GM21528 (cell line): ENCODE results near the gene GM2A.

Experiments
- ATAC-seq: cut with Tn5 transposase; IDR thresholded peaks from one replicate; pipeline ENCODE4 v1.9.1; 2021; ENCODE audit warnings: mild to moderate bottlenecking, moderate library complexity; ENCODE audit not compliant: unreplicated experiment, low FRiP score

Gene GM2A

DNA sequence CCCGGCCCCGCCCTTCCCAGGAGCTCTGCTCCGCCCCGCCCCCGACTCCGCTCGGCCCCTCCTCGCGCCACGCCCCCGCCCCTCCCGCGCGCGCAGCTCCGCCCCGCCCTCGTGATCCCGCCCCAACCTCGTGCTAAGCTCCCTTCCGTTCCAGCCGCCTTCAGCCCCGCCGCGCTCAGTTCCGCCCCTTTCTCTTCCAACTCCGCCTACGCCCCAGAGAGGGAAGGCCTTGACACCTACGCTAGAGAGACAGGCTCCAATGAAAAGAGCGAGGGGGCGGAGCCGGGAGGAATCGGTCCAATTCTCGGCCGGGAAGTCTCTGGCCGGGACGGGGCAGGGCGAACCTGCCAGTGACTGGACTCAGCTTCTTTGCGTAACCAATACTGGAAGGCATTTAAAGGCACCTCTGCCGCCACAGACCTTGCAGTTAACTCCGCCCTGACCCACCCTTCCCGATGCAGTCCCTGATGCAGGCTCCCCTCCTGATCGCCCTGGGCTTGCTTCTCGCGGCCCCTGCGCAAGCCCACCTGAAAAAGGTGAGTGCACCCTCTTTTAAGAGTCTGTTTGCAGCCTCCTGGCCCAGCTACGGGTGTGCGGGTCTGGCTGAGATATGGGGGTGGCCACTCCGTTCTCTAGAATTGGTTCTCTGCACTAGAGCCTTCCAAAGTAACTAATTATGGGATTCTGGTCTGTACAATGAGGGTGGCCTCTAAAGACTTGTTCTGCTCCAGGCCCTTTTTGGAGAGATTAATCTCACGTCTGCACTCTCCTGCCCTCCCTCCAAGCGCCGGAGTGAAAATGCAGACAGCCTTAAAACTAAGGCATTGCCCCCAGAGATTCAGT lies at the start of gene GM2A:
Gene GM2A, plus strand, starts transcription at position 424 of the 843 bp plus-strand sequence. Its CDS starts 32 bp downstream, at position 456.
- peak; percentile 81 for ATAC-seq

DNA sequence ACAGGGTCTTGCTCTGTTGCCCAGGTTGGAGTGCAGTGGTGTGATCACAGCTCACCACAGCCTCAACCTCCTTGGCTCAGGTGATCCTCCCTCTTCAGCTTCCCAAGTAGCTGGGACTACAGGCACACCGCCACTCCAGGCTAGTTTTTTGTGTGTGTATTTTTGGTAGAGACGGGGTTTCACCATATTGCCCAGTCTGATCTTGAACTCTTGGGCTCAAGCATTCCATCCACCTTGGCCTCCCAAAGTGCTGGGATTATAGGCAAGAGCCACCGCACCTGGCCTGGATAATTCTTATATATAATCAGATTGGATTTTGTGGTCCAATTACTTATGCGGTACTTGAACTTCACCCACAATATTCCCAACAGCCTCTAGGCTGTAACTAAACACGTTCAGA lies 48.9 kb upstream of the GM2A start:
- no peak for ATAC-seq

DNA sequence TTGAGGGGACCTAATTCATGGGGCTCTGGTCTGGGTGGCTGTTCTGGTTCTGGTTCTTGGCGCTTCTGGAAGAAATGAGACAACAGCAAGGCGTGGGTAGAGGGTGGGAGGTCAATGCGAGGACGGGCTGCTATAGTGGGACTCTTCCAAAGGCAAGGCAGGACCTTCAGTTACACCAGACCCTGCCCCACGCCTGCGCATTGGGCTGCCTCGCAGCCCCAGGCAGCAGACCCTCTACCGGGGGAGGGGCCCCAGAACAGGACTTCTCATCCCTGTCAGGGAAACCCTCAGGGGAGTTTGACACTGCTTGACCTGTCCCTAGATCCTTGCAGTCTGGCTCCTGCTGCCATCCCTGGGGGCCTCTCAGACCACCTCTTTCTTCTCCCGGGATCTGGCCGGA lies 47.6 kb upstream of the GM2A start:
- ATAC-seq, result no peak

DNA sequence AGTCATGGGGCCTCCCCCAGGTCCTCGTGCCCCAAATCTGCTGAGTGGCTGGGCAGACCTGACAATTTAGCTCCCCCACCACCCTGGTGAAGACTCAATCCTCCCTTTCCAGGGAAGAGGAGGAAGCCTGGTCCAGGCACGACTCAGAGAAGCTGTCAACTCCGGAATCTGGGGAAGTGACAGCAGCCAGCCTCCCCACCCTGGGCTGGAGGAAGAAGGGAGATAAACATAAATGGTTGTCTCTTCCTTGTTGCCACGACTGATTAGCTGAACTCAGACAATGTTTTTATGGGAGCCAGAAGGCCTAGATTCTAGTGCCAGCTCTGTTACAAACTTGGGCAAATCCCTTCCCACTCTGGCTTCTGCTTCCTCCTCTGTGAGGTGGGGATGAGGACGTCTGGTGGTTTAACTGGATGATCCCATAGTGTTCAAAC lies 44.5 kb upstream of the GM2A start:
- ATAC-seq, result no peak

GRCh38 chr5:151212406-151212798 lies 40.6 kb upstream of the GM2A start:
- ATAC-seq, result peak; percentile 5

DNA sequence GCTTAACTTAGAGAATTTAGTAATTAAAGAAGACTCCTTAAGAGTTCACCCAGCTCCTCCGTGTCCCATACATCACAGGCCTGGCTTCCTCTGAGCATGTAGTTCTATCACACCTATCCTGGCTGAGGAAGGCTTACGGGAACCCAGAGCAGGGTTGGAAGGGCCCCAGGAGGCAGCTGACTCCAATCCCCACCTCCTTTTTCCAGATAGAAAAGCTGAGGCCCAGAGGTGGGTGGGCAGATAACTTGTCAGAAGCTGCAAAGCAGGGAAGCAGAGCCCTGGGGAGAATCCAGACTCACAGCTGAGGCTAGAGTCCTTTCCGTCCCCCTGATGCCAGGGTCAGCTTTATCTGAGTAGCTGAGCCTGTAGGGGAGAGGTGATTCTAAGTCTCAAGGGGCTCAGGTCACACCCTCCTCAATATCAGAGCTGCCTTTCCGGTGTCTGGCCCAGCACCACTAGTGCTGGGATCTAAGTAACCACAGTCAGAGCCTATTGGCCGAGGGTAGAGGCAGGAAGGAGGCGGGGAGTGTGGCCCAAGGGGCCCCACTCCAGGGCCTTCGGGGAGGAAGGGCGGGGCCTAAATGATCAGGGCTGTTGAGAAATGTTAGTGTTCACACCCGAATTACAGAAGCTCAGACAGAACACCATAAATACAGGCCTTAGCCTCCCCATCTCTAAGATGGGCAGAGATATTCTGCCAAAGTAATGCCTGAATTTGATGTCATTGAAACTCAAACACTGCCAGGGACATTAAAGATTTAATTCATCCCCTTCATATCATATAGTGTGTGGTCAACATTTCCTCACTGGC lies 39.0 kb upstream of the GM2A start:
- ATAC-seq, result peak; percentile 82

DNA sequence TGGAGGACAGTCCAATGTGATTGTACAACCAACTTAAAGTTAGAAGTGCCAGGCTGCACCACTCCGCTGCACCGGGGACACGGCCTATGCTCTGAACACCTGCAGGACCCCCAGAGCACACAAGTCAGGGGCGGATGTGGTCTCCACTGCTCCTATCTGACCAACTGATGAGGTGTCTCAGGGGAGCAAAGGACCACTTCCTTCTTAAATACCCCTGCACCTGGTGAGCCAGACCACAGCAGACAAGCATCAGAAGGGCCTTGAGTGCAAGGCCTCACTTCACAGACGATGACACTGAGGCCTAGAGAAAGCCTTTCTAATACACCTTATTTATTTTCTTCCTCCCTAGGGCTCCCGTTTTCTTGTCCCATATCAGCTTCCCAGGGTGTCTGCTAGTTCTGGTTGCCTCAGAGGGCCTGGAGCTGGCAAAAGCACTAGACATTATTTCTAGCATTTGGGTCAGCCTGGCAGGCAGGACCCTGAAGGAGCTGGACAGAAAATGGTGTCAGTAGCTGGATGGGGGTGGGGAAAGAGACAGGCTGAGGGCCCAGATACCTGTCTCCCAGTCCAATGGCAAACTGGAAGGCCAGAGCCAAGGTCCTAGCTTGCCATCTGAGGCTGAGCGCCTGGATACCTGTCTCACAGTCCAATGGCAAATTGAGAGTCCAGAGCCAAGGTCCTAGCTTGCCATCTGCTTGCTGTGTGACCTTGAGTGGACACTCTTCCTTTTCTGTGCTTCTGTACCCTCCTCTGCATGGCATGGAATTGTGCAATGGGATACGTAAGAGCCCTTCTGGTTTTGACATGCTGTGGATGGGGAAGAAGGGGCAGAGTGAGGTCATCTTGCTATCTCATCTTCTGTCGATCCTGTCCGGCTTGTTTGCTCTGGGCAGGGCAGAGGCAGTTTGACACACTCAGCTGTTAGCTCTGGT lies 38.1 kb upstream of the GM2A start:
- peak; percentile 59 for ATAC-seq

DNA sequence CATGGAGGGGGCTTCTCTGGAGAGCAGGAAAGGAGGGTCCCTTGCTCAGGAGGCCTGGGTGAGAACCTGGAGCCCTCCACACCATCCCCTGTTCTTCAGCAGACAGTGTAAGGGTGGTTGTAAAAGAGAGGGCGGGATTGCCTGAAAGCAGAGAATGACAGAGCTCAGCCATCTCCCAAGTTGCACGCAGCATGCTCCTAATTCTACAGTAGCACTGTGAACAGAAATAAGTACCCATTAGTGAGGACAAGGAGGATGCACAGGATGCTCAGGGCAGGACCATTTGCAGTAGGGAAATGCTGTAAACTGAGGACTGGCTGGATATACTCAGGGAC lies 37.5 kb upstream of the GM2A start:
- no peak for ATAC-seq

- ATAC-seq, result no peak
Observed at GRCh38 chr5:151216781-151217180, 36.2 kb upstream of the GM2A start.

- ATAC-seq, result no peak
Observed at GRCh38 chr5:151218177-151218576, 34.8 kb upstream of the GM2A start.

GRCh38 chr5:151219138-151219537 lies 33.8 kb upstream of the GM2A start:
- ATAC-seq, result no peak

DNA sequence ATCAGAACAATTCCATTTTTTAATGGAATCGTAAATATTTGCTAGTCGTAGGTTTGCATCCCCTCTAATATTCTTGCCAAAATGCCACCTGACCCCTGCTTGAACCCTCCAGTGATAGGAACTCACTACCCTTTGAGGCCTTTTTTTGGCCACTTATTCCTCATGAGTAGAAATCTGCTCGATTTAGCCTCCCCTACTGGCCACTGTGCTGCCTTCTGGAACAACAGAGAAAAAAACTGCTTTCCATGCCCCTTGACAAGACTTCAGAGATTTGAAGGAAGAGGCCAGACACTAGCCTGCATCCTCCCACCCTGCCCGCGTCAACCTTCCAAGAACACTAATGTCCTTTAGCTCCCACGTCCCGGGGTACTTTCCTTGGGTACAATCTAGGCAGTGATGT lies 33.2 kb upstream of the GM2A start:
- no peak for ATAC-seq

- ATAC-seq, result no peak
Observed at GRCh38 chr5:151221574-151221973, 31.4 kb upstream of the GM2A start.

DNA sequence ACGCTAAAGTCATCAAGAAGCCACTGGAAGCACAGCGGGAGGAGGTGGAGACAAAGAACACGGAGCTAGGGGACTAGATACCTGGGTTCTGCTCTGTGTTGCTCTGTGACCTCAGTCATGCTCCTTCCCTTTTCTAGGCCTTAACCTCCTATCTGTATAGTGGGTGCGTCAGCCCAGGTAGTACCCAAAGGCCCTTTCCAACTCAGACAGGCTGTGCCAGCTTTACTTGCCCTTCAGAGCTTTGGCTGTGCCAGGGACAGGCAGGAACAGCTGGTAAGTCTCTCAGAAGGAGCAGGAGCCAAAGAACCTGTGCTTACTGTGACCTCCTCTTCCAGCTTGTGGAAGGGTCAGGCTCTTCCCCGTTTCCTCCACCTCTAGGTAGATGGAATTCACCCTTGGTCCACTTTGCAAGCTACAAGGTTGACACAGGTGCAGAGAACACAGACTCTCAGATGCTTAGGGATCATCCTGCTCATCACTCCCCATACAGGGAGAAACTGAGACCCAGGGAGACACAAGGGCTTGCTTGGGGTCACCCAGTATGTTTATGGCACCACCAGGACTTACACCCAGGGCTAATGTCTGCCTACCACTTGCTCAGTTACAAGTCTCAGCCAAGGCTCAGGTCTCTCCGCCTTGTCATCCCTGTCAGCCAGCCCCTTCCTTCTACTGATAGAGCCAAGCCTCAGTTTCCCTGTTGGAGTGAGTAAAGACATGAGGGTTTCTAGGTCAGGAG lies 30.8 kb upstream of the GM2A start:
- no peak for ATAC-seq

DNA sequence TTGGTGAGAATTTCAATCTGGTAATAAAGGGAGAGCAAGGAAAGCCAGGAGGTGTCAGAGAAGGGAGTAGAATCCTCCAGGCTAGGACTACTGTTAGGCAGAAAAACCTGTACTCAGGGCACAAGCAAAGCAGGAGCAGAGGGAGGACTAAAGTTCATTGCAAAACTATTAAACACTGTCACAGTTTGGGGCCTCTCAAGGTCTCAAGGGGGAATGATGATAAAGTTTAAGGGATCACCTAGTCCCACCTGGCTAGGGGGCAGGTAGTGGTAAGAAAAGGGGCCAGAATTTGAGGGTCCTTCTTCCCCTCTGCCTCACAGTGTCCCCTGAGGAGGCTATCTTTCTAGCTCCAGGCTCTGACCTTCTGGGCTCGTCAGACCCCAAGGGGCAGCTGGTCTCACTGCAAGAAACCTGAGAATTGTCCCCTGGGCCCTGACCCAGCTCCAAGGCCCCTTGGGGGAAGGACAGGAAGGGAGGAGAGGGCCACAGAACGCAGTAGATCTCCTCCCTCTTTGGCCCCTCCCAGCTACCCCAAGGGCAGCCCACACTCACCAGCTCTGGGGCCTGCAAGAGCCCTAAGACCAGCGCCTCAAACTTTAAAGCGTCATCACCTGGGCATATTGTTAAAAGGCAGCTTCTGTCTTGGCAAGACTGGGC lies 30.1 kb upstream of the GM2A start:
- peak; percentile 71 for ATAC-seq

DNA sequence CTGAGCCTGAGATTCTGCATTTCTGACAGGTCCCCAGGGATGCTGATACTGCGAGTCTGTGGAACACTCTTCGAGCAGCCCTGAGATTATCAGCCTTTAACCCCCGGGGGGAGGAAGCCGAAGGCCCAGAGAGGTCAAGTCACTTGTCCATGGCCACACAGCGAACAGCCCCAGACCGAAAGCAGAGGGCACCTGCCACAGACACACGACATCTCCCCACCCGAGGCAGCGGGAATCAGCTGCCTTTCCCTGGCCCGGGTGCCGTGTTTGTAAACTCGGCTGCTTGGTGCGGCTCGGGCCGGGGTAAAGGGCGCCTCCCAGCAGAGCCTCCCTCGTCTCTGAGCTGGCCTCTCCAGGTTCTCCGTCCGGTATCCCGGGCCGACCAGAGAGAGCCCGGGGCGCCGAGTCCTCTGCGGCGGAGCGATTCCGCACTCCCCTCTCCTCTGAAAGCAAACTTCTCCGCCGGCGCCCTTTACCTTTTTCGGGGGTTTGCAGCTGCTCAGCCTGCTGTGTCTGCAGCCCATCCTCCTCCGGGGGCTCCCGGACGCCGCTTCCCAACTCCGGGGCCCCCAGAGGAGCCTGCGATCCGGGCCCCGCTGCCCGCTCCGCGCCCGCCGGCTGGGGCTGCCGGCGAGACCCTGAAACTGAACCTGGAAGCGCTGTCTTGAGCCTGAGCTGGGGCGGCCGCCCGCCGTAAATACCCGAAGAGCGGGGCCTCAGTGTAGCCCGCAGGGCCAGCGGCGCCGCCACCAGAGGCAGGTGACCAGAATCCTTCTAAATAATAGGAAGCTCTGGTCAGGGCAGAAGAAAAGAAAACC lies 29.3 kb upstream of the GM2A start, which contains the start of gene CCDC69:
Gene CCDC69, minus strand, starts transcription at position 646 of the 818 bp plus-strand sequence. Its CDS starts 122 bp downstream, at position 524.
- peak; percentile 80 for ATAC-seq

DNA sequence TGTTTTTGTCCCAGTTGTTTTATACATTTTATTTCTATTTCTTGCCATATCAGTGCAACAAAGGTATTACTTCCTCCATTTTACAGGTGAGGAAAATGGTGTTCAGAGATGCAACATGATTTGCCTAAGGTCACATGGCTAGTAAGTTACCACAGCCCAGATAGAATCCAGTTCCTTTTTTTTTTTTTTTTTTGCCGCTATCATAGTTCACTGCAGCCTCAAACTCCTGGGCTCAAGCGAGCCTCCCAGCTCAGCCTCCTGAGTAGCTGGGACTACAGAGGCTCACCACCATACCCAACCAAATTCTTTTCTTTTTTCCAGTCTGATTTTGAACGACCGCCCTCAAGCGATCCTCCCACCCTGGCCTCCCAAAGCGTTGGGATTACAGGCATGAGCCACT lies 28.6 kb upstream of the GM2A start:
- ATAC-seq, result peak; percentile 40

GRCh38 chr5:151225071-151225470 lies 27.9 kb upstream of the GM2A start:
- ATAC-seq, result no peak

DNA sequence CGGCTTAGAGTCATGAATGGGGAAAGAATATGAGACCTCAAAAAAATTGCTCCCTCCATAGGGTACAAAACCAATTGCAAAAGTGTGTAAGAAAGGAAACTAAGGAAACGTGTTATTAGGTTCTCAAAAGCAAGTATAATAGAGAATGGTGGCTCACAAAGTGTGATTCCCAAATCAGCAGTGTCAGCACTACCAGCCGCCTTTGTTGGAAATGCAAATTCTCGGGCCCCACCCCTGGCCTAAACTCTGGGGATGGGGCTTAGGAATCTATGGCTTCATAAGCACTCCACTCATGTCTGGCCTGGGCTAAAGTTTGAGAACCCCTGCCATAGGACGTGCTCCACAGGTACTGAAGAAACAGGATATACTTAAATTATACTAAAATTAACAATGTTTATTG lies 27.5 kb upstream of the GM2A start:
- no peak for ATAC-seq
